Sigmoid colon (tissue), 4 donors: ENCODE data around the gene L2HGDH.

ENCODE experiments used
- CTCF ChIP-seq, 4 experiments: fragments of 450-650 bp in 3 of 4; fragments of 200-600 bp in 1 of 4; IDR thresholded peaks; one replicate each; pipeline ENCODE4 v1.5.1; 2016 to 2019; ENCODE audit warnings: antibody characterized with exemption in 4 of 4, mild to moderate bottlenecking in 3 of 4, moderate library complexity in 2 of 4
- EP300 ChIP-seq, 4 donors: sonication (generic); formaldehyde crosslinking; IDR thresholded peaks; one replicate each; pipeline ENCODE4 v1.6.1; 2017; ENCODE audit warnings: antibody characterized with exemption in 4 of 4
- POLR2A ChIP-seq, 2 donors: fragments of 450-650 bp; IDR thresholded peaks; one replicate each; pipeline ENCODE4 v1.6.1; 2016; ENCODE audit warnings: antibody characterized with exemption in 2 of 2, mild to moderate bottlenecking in 2 of 2, moderate library complexity in 2 of 2
- POLR2AphosphoS5 ChIP-seq, 4 donors: sonication (generic); formaldehyde crosslinking; IDR thresholded peaks; one replicate each; pipeline ENCODE4 v1.6.1; 2017; ENCODE audit warnings: antibody characterized with exemption in 4 of 4

- TF ChIP-seq CTCF (IDR thresholded peaks at IDR 0.05) (no peak), POLR2AphosphoS5 (IDR thresholded peaks at IDR 0.05) (no peak), POLR2A (IDR thresholded peaks at IDR 0.05) (no peak), EP300 (IDR thresholded peaks at IDR 0.05) (no peak)
Measured at GRCh38 chr14:50344116-50344775, 32.2 kb upstream of the L2HGDH start.
